HG03108 (cell line): Measurements from ENCODE around the gene NLGN2.
A peak's percentile ranks its signal among the peaks of the same experiment; 100 is the strongest.

Experiments used
- ATAC-seq: cut with Tn5 transposase; IDR thresholded peaks from one replicate; pipeline ENCODE4 v1.9.1; 2021; ENCODE audit warnings: moderate library complexity; ENCODE audit not compliant: unreplicated experiment

The NLGN2 gene

DNA sequence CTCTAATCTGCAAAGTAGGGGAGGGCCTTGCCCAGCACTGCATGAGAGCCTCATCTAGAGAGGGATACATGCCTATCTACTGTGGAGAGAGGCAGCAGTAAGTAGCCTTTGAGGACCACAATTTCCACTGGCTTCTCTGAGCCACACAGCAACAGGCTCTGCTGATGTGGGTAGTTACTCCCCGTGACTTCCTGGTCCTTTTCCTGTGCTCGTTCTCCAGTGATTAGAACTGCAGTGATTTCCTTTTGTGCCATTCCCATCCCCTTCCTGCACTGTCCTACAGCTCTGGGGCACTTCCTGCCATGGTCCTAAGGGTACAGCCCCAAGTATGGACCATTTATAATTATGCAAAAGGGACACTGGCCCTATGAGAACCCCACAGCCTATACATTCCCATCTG is 16.3 kb upstream of the NLGN2 start:
- ATAC-seq = no peak

DNA sequence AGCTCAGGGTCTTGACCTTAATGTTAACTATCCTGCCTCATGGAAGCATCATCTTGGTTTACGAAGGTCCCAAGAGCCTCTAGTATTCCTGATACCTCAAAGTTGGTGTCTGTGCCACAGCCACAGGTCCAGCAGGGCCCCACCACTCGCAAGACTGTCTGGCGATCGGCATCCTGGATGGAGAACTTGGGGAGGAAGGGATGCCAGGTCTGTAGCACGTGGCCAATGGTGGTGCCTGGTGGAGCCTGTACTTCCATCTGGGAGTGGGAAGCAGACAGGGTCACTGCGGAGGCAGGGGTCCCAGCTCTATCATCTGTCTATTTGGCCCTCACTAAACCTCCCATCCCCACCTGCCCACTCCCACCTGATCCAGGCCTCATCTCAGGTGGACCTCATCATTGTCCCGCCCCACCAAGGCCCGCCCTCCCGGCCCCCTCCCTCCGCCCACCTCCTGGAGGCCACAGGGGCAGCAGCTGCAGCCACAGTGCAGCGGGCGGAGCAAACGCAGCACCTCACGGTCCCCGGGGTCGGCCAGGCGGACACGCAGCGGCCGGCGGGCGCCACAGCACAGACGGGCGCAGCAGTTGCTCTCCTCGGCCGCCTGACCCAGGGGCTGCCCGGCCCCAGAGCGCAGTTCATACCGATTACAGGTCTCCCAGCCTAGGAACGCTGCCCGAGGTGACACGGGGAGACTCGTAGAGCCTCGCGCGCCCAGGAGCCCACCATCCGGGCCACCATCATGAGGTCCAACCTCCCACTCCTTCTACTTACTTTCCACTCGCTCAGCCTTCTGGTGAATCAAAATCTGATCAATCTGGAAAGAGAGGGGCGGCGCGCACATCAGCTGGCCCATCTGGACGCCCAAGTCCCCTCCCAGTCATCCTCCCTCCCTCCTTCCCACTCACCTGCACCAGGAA is 14.7 kb upstream of the NLGN2 start:
- no peak for ATAC-seq

DNA sequence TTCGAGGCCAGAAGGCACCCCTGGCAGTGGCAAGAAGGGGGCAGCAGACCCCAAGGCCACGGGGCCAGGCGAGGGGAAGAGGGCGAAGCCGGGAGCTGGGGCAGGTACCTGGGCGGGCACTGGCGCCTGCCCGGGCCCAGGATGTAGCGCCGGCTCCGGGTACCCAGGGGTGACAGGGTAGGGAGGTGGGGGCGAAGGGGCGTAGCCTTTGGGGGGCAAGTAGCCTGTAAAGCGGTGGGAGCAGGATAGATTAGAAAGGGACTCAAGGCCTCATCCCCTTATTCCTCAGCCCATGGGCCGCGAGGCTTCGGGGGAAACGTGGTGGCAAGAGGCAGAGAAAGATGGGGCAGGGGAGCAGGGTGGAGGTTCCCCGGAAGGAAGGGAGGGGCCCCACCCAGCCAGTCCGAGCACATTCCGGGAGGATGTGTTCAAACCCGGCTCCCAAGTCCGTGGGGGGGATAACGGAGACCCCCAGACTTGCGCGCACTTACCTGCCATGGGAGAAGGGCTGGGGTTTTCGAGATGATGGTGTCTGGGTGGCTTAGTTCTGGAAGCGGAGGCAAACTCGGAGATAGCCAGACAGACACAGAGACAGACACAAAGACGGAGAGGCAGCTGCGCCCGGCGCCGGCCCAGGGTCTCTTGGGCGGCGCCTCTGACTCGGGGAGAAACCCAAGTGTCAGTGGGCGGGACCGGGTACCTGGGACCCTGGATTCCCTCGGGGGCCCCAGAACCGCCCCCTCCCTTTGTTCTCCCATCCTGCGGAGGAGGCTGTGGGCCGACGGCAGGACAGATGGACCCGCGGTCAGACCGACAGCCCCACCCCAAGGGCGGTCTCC is 13.8 kb upstream of the NLGN2 start:
- ATAC-seq = peak; percentile 40

DNA sequence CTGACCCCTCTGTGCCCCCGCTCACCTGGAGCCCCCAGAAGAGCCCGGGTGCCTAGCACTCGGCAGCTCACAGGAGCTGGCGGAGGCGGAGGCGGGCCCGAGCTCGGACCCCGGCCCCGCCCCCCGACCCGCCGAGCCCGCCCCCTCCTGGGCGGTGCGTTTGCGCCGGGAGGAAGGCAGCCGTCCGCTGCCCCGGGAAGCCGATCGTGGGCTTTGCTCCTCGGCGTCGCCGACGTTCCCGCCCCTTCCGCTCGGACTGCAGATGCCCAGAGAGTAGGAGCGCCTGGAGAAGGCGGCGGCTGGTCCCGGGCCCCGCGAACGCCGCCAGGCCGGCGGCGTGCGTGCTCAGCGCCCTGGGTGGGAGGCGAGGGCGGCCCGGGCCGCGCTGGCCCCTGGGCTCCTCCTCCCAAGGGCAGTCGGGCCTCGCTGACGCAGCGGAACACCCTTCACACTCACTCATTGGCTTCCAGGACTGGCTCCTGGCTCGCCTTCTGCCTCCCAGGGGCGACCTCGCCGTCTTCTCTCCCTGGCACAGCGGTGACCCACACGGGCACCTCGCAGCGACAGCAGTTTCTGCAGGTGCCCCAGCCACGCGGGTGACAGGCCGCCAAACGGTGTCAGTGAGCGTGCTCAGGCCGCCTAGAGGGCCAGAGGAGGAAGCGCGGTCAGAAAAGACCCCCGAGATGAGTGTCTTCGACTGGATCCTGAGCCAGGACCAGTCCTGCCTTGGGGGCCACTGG is 13.0 kb upstream of the NLGN2 start, which contains the start of gene PLSCR3:
Gene PLSCR3, minus strand, starts transcription at position 74 of the 740 bp plus-strand sequence. CDS start 415 bp downstream, outside the sequence.
- ATAC-seq = peak; percentile 68

DNA sequence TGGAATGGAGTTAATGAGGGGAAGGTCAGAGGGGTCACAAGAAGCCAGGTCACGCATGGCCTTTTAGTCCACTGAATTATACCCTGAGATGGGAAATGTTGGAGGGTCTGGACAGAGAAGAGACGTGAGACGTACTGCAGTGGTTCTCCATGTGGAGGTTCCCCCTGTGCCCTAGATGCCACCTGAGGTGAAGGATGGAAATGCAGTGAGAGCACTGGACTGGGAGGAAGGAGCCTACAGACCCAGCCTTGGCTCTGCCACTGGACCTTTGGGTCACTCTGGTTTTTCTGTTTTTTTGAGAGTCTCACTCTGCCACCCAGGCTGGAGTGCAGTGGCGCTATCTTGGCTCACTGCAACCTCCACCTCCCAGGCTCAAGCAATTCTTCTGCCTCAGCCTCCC is 11.5 kb upstream of the NLGN2 start:
- ATAC-seq = no peak

DNA sequence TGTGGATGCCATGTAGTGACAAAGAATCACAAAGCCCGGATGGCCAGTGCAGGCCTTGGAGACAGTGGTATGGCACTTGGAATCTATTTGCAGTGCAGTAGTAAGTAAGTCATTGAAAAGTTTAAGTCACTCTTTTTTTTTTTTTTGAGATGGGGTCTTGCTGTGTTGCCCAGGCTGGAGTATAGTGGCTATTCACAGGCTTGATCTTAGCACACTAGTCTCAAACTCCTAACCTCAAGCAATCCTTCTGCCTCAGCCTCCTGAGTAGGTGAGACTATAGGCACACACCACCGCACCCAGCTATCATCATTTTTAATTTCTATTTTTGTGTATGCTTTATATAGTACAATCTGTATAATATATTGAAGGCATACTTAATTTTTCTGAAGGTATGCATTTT is 9.0 kb upstream of the NLGN2 start:
- no peak for ATAC-seq

DNA sequence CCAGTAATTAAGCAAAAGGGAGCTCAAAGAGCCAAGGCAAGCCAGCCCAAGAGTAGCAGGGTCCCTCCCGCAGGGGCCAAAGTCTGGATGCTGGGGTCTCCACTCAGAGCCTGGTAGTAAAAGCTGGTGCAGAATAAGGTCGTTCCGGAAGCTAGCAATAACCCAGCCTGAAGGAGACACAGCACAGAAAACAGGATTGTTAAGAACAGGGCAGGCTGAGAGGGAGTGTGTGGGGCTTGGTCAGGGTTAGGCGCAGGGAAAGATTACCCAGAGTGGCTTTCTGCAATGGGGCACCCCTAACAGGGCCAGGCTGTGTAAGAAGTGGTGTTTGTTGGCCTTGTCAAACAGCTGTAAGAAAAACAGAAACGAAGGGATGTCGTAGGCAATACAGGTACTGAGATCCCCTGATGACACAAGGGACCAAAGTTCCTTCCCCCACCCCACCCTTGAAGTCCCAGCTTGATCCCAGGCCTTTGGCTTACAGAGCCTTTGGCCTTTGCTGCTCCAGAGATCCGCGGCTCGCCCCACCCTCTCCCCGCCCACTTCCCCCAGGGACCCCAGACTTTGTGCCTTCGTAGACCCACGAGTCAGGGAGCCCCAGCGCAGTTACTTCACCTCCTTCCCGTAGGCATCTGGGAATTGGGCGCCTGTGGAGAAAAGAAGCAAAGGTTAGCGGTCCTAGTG is 4.5 kb upstream of the NLGN2 start:
- no peak for ATAC-seq

DNA sequence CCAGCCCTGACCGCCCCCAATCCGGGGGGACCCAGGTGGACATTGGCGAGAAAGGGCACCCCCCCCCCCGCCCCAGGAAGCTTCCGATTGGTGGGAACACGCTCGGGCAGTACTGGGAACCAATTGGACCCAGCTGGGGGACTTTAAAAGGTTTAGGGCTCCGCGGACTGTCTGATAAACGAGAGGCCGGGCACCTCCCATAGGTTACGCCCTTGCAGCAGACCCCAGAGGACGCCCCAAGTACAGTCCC is 4.0 kb upstream of the NLGN2 start:
- ATAC-seq = no peak

DNA sequence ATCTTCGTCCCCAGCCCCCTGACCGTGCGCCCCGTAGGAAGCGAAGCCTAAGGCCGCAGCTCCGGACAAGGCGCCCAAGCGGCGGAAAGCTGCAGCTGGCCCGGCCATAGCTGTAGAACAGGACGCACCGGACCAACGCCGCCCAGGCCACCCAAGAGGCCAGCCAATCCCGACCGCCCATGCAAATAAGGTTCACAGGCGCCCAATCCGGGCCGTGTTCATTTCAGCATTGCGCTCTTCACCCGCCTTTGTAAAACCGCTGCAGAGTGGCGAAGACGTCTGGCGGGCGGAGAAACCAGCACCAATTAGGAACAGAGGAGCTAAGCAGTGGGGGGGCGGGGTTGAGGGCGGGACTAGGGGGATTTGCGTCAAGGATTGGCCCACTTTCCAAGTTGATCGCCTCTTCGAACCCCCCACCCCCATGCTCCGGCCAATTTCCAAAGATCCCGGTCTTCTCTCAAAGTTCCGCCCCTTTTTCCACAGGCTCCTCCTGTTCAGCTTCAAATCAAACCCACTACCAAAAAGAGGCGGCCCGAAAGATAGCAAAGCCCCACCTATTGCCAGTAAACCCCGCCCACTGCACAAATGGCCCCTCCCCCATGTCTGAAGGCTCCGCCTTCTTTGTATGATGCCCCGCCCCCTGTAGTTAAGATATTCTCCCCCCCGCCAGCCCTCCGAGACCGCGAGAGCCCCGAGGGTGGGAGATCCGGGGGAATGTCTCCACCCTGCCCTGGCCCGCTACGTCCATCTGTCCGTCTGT is 3.5 kb upstream of the NLGN2 start, which contains the start of gene TMEM256:
Gene TMEM256, minus strand, starts transcription at position 121 of the 760 bp plus-strand sequence. Its CDS starts 13 bp downstream, at position 108.
- peak; percentile 89 for ATAC-seq

DNA sequence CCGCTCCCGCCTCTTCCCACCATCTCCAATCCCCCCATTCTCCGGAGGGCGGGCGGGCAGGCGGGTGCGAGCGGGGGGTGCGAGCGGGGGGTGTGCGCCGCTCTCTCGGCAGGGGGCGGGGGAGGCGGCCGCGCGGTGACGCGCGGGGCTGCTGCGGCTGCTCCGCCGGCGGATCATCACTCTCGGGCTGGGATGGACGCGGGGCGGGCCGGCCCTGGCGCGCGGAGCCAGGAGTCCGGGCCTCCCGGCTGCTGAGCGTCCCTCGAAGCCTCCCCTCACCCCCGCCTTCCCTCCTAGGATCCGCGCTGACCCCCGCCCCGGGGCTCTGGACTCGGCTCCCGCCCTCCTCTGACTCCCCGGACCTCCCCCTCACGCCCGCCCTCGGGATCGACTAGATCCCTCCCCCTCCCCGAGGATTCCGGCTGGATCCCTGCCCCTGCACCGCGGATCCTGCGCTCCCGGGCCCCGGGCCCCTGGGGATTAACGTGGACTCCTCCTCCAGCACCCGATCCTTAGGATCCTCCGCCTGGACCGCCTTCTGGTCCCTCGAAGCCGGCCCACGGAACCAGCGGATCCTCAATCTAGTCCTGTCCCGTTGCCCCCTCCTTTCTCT is 2.8 kb upstream of the NLGN2 start:
- ATAC-seq = peak; percentile 14

DNA sequence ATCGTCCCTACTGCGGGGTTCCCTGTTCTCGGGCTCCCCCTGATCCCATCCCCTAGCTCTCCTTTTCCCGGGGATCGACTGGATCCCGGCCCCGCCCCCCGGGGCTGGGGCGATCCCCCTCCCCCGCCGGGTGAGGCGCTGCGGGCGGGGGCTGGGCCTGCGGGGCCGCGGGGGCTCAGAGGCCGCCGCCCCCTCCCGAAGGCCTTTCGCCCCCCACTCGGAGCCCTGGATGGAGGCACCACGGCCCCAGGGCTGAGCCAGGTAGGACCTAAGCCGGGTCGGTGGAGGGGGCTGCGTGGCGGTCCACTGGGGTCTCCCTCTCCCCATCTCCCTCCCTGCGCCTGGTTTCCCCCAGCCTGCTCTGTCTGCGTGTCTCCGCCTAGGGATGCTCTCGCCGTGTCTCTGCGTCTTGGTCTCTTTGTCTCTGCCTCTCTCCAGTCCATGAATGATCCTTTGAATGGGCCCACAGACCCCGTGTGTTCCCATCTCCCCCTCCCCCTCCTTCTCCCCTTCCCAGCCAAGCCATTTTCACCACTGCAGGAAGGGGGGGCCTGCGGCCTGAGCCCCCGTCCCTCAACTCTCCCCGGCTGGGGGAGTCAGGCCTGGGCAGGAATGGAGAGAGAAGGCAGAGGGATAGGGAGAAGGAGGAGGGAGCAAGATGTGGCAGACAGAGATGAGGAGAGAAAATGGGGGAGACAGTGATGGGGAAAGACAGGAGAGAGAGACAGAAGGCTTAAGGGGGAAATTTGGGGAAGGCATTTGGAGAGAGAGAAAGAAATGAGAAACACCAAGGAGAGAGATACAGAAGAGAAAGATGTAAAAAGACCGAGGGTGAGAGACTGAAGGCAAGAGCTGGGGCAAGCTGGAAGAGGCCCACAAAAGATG is 2.1 kb upstream of the NLGN2 start:
- no peak for ATAC-seq

DNA sequence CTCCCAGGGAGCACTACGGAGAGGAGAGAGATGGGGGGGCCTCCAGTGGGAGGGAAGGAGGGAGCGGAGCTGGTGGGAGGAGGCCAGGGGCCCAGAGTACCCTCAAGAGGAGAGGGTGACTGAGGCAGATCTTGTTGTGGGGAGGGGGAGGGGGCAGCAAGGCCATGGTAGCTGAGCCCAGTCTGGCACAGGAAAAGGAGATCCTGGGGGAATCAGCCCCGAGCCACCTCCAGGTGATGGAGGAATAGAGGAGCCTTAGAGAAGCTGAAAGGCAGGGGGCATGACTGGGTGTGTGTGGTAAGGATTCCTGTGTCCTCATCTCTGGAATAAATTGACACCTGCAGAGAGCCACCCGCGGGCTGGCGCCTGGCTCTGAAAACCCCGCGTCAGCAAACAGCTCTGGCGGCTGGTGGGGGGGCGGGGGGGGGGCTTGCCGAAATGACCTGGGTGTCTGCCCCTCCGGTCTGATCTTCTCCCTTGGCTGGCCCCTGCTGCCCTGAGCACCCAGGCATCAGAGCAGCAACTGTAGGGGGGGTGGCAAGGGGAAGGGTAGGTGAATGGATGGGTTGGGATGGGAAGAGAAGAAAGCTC is 1.3 kb upstream of the NLGN2 start:
- no peak for ATAC-seq

DNA sequence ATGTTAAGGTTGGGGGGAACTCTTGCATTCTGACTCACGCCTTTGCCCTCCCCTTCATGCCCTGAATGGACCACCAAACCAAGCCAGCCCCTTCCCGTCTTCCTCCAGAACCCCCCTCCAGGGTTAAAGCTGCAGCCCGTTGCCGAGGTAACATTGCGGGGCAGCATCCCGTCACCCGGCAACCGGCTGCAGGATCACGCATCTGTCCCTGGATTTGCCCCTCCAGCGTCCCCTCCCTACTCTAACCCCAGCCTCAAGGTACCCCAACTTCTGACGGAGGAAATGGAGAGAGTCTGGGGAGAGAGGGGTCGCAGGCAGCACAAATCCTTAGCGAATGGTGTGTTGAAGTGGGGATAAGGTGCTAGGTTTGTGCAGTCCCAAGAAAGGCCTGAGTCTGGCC is 563 bp upstream of the NLGN2 start:
- no peak for ATAC-seq

DNA sequence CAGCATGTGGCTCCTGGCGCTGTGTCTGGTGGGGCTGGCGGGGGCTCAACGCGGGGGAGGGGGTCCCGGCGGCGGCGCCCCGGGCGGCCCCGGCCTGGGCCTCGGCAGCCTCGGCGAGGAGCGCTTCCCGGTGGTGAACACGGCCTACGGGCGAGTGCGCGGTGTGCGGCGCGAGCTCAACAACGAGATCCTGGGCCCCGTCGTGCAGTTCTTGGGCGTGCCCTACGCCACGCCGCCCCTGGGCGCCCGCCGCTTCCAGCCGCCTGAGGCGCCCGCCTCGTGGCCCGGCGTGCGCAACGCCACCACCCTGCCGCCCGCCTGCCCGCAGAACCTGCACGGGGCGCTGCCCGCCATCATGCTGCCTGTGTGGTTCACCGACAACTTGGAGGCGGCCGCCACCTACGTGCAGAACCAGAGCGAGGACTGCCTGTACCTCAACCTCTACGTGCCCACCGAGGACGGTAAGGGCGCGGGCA is 645 bp downstream of the NLGN2 start:
- ATAC-seq = no peak

DNA sequence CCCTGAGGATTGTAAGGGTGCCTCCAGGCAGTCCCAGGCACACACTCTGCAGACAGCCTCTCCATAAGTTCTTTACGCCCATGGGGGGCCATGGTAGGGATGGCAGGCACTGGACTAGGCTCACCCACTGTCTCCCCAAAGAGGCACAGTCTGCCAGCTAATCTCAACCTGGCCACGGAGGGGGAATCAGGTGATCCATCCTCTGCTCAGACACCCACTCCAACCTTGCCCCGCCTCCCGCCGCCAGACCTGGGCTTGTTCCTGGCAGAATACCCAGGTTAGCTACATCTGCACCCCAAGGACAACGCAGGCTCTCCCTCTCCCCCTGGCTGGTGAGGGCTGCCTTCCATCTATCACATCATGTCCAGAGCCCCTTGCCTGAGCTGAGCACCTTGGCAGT is 1.2 kb downstream of the NLGN2 start:
- no peak for ATAC-seq

DNA sequence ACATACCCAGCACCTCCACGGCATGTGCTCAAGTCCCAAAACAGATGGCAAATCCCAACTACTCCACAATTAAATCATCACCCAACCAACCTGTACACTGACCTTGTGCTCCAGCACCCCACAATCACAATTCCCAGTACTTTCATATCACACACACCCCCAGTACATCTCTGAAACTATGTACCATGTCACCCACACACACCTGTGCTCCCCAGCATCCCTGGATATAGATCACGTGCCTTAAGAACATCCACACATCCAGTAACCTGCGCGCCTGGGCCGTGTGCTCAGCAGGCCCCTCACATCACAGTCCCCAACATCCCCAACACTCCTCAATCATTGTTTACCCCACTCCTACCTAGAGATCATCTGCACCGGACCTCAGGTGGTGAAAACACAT is 2.1 kb downstream of the NLGN2 start:
- ATAC-seq = no peak

DNA sequence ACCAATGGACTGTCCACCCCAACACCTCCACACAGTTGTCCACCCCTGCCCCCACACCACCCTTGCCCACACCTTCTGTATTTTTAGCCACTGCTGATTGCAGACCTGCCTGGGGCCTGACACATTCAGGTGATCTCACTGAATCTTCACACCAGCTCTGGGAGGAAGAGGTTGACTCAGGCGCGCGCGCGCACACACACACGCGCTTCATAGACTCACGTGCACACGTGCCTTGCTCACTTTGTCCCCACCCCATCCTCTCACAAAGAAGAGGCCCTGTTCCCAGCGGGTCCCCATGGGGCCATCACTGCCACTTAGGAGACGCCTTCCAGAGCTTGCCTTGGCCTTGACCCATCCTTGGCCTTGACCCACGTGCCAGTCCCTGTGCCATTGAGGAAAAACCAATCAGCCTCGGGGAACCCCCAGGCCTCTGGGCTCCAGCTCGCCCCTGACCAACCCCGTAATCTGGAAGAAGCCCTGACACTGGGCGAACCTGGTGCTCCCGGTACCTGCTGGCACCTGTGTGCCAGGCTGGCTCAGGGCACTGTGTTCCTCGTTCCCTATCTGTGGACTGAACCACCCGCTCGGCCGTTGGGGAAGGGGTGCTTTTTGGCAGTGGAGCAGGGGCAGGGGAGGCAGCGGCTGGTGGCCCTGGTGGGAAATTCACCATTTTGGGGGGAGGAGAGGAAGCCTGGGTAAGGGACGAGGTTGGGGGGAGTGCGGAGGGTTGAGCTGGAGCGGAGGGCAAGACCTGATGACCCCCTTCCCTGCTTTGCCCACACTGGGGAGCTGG is 3.2 kb downstream of the NLGN2 start:
- no peak for ATAC-seq
